H1 (cell line): ENCODE results near the gene LYZL4. TPM values are rescaled to one million over a fixed set of nuclear protein-coding genes. Genes with fewer than 3 reads are reported as not detected.

Experiments
- CTCF ChIA-PET: fragments of 300-600 bp; sonication (Branson Sonifier 250); formaldehyde crosslinking; loops from one replicate; lab custom pipeline; 2021; ENCODE audit not compliant: partially characterized antibody; lab: Charles Lee
- POLR2A ChIA-PET: fragments of 300-600 bp; sonication (Branson Sonifier 250); formaldehyde crosslinking; loops from one replicate; lab custom pipeline; 2021; ENCODE audit warnings: inconsistent platforms; ENCODE audit not compliant: partially characterized antibody; lab: Charles Lee
- DNase-seq, 2 experiments: peaks; one replicate each; pipeline versions ENCODE4 v3.0.0 to v3.0.0-alpha.2; 2010 to 2022; ENCODE audit warnings: low spot score in 2 of 2, low read depth in 1 of 2, mixed read lengths in 1 of 2
- FAIRE-seq: peaks from 2 replicates; lab custom pipeline; 2011; peaks lifted over from hg19 to GRCh38; lab: Jason Lieb, UNC
- H2AFZ ChIP-seq: 2 replicates; pipeline ENCODE4 v1.8.1; 2012; ENCODE audit warnings: low read length, inconsistent platforms
- H2AK5ac ChIP-seq: 2 replicates; pipeline ENCODE4 v1.6.1; 2013; ENCODE audit warnings: low read depth, low read length
- H2BK120ac ChIP-seq: replicated peaks from 2 replicates; pipeline ENCODE3; 2013; ENCODE audit warnings: low read depth, low read length, inconsistent platforms
- H2BK12ac ChIP-seq: 2 replicates; pipeline ENCODE4 v1.6.1; 2013; ENCODE audit warnings: low read depth, low read length
- H2BK15ac ChIP-seq: 2 replicates; pipeline ENCODE4 v1.6.1; 2013; ENCODE audit warnings: low read length
- H2BK20ac ChIP-seq: 2 replicates; pipeline ENCODE4 v1.6.1; 2013; ENCODE audit warnings: low read length
- H2BK5ac ChIP-seq: 2 replicates; pipeline ENCODE4 v1.6.1; 2013; ENCODE audit warnings: low read depth, low read length
- H3K14ac ChIP-seq: 2 replicates; pipeline ENCODE4 v1.6.1; 2013; ENCODE audit warnings: inconsistent platforms; ENCODE audit not compliant: insufficient read length
- H3K18ac ChIP-seq: 2 replicates; pipeline ENCODE4 v1.6.1; 2013; ENCODE audit warnings: low read length; ENCODE audit errors: extremely low read depth
- H3K23ac ChIP-seq: 2 replicates; pipeline ENCODE4 v1.6.1; 2013; ENCODE audit warnings: inconsistent platforms; ENCODE audit not compliant: insufficient read length
- H3K23me2 ChIP-seq: 2 replicates; pipeline ENCODE4 v1.6.1; 2013; ENCODE audit warnings: low read depth, low read length
- H3K27ac ChIP-seq: 2 replicates; pipeline ENCODE4 v1.6.1; 2011; ENCODE audit warnings: low read depth, low read length, inconsistent platforms
- H3K27me3 ChIP-seq, 4 experiments: replicated peaks in 1 of 4; 1 replicate in 1 of 4; 2 replicates in 3 of 4; pipeline versions ENCODE4 v1.6.1 to v1.8.1; 2011 to 2013; ENCODE audit warnings: low read length in 3 of 4, mild to moderate bottlenecking in 3 of 4, inconsistent platforms in 2 of 4, mixed read lengths in 2 of 4, moderate library complexity in 1 of 4; ENCODE audit not compliant: control insufficient read depth in 3 of 4, insufficient read depth in 3 of 4; ENCODE audit errors: extremely low read depth in 1 of 4
- H3K36me3 ChIP-seq, 4 experiments: 2 replicates each; pipeline versions ENCODE4 v1.6.1 to v1.8.1; 2011 to 2013; ENCODE audit warnings: mild to moderate bottlenecking in 4 of 4, low read length in 3 of 4, moderate library complexity in 2 of 4, control low read depth in 1 of 4, inconsistent platforms in 1 of 4; ENCODE audit not compliant: insufficient read depth in 4 of 4, control insufficient read depth in 2 of 4
- H3K4ac ChIP-seq: replicated peaks from 2 replicates; pipeline ENCODE3; 2013; ENCODE audit warnings: low read length, low read depth, mixed read lengths, inconsistent platforms; ENCODE audit not compliant: insufficient read length
- H3K4me1 ChIP-seq, 4 experiments: replicated peaks in 1 of 4; 1 replicate in 1 of 4; 2 replicates in 3 of 4; pipeline versions ENCODE4 v1.6.1 to v1.8.1; 2011 to 2013; ENCODE audit warnings: low read length in 3 of 4, inconsistent platforms in 2 of 4, mixed read lengths in 1 of 4; ENCODE audit not compliant: insufficient read depth in 4 of 4, control insufficient read depth in 3 of 4
- H3K4me2 ChIP-seq, 2 experiments: 2 replicates each; pipeline versions ENCODE4 v1.6.1 to v1.8.1; 2011 to 2013; ENCODE audit warnings: low read depth in 2 of 2, low read length in 2 of 2, control low read depth in 1 of 2, inconsistent platforms in 1 of 2, mild to moderate bottlenecking in 1 of 2; ENCODE audit not compliant: insufficient read depth in 1 of 2
- H3K4me3 ChIP-seq, 4 experiments: fragments of 200-600, 300-600 bp in 1 of 4; sonication (generic), shearing (Covaris generic), sonication (Bioruptor Twin) in 1 of 4; 2 replicates each; pipeline versions ENCODE4 v1.5.1 to v1.8.1; 2011 to 2016; ENCODE audit warnings: low read length in 4 of 4, low read depth in 3 of 4, control low read depth in 2 of 4, inconsistent platforms in 2 of 4, mild to moderate bottlenecking in 2 of 4, mixed read lengths in 1 of 4, moderate library complexity in 1 of 4; ENCODE audit not compliant: insufficient read depth in 2 of 4; ENCODE audit errors: extremely low read depth in 1 of 4
- H3K56ac ChIP-seq: replicated peaks from 2 replicates; pipeline ENCODE3; 2013; ENCODE audit warnings: low read depth, mild to moderate bottlenecking, mixed read lengths, low read length, inconsistent platforms; ENCODE audit not compliant: insufficient read length
- H3K79me1 ChIP-seq: 2 replicates; pipeline ENCODE4 v1.6.1; 2013; ENCODE audit warnings: low read depth, low read length, control low read depth
- H3K79me2 ChIP-seq, 2 experiments: 2 replicates each; pipeline versions ENCODE4 v1.6.1 to v1.8.1; 2012 to 2013; ENCODE audit warnings: low read length in 2 of 2, mild to moderate bottlenecking in 2 of 2, inconsistent platforms in 1 of 2; ENCODE audit not compliant: insufficient read depth in 2 of 2, control insufficient read depth in 1 of 2
- H3K9ac ChIP-seq, 4 experiments: replicated peaks in 1 of 4; 1 replicate in 1 of 4; 2 replicates in 3 of 4; pipeline versions ENCODE4 v1.6.1 to v1.8.1; 2011 to 2013; ENCODE audit warnings: low read depth in 3 of 4, low read length in 3 of 4, control low read depth in 2 of 4, mild to moderate bottlenecking in 2 of 4, moderate library complexity in 2 of 4, inconsistent platforms in 1 of 4; ENCODE audit errors: extremely low read depth in 1 of 4
- H3K9me3 ChIP-seq, 2 experiments: 2 replicates each; pipeline versions ENCODE4 v1.6.1 to v1.8.1; 2012 to 2013; ENCODE audit warnings: mild to moderate bottlenecking in 2 of 2, moderate library complexity in 2 of 2, control low read depth in 1 of 2, inconsistent platforms in 1 of 2, low read depth in 1 of 2, low read length in 1 of 2, mixed read lengths in 1 of 2; ENCODE audit not compliant: insufficient read depth in 2 of 2
- H4K20me1 ChIP-seq, 2 experiments: replicated peaks in 1 of 2; 2 replicates each; pipeline versions ENCODE3 to v1.8.1; 2011 to 2013; ENCODE audit warnings: inconsistent platforms in 2 of 2, low read length in 2 of 2, mild to moderate bottlenecking in 1 of 2; ENCODE audit not compliant: insufficient read depth in 2 of 2, control insufficient read depth in 1 of 2
- H4K5ac ChIP-seq: 2 replicates; pipeline ENCODE4 v1.6.1; 2013; ENCODE audit warnings: low read length, low read depth, mixed read lengths, inconsistent platforms; ENCODE audit not compliant: insufficient read length
- H4K8ac ChIP-seq: 2 replicates; pipeline ENCODE4 v1.8.0; 2013; ENCODE audit warnings: mild to moderate bottlenecking, moderate library complexity, low read length, inconsistent platforms; ENCODE audit not compliant: insufficient read depth; ENCODE audit errors: extremely low read depth
- H4K91ac ChIP-seq: replicated peaks from 2 replicates; pipeline ENCODE3; 2013; ENCODE audit warnings: low read length, mixed read lengths, inconsistent platforms; ENCODE audit not compliant: insufficient read length
- SP2 ChIP-seq: IDR thresholded peaks from 2 replicates; pipeline ENCODE4 v1.6.1; 2012; ENCODE audit warnings: mild to moderate bottlenecking, low read length, inconsistent platforms
- WGBS, 2 experiments: shearing (Covaris generic) in 1 of 2; methylation state at CpG; one replicate each; pipeline versions ENCODE4 v1.1.6 to v1.1.7; 2013 to 2015; ENCODE audit warnings: low lambda C conversion rate in 2 of 2, mixed read lengths in 2 of 2, inconsistent platforms in 1 of 2, low coverage in 1 of 2, missing lambda C conversion rate in 1 of 2; ENCODE audit not compliant: insufficient replicate concordance in 2 of 2, insufficient coverage in 1 of 2, insufficient read length in 1 of 2; ENCODE audit errors: extremely low coverage in 1 of 2, missing lambda C conversion rate in 1 of 2; 5-methylcytosine and 5-hydroxymethylcytosine counted together
- polyA plus RNA-seq, 7 experiments: library from polyadenylated mRNA; depleted of rRNA in 3 of 7; stranded (reverse) in 5 of 7; unstranded in 2 of 7; fragments of >200 nt in 5 of 7; fragments of 200-250 nt in 2 of 7; gene quantifications; 1 replicate in 5 of 7; 2 replicates in 1 of 7; 4 replicates in 1 of 7; pipeline versions ENCODE4 v1.2.1 to v1.2.3, GENCODE V29; 2011 to 2013; ENCODE audit warnings: missing spikeins in 2 of 7, mixed read lengths in 2 of 7
- total RNA-seq: library from RNA; stranded (reverse); fragmentation: NEBNext Ultra II Directional; extraction: Animal tissue kit (Norgen Biotek cat#: 25700); gene quantifications from 2 replicates; pipeline ENCODE4 v1.2.1, GENCODE V29; 2021

Gene LYZL4
- total and polyA plus RNA-seq, 2 of the 8 experiments (the other 6 are each of a cell fraction or from before 2014, with no cell fraction given) = not detected

DNA sequence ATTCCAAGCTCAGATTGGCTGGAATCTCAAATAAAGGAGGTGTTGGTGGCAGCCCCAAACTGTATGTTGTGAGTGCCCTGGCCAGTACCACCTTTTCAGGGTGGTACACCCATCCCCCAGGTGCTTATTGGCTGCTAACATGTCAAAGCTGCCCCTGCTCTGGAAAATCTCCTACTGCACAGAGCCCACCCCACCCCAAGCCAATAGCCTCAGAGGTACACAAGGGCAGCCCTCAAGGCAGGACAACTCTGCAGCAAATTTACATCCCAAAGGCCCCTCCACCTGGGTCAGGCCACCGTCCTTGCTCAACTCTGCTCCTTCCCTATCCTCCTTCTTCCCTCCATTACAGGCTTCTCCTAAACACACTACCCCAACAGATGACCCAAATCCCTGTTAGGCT, 37.1 kb upstream of the LYZL4 start:
- no peak overlapping the region for H2AFZ ChIP-seq
- 50% methylated on average over 1 of the region's 1 CpG; no CpG with 5 or more reads in 1 of the 2 experiments for WGBS, 2 experiments
- no peak overlapping the region for H3K56ac ChIP-seq
- H3K4ac ChIP-seq = no peak overlapping the region
- 0 out of 4 replicates have a peak, but pooled peaks cover 0 to 3% of the 10 kb centered on the region in 2 experiments for H3K79me2 ChIP-seq
- no peak for DNase-seq
- H3K9me3 ChIP-seq = peaks cover 0 to 3% of the 10 kb centered on the region in 2 experiments; a peak in 1 of 4 replicates
- H2AK5ac ChIP-seq = no peak overlapping the region
- H3K23me2 ChIP-seq = no peaks in the 10 kb centered on the region
- no peaks in the 10 kb centered on the region for H4K20me1 ChIP-seq
- ChIA-PET POLR2A (no interaction called here), CTCF (interaction anchor here (0.6 to 2.2 kb wide), 6 partner anchors 78 to 260 kb away, joined by 3 to 8 read pairs (median 4); no protein-coding TSS in a partner anchor)
- H4K8ac ChIP-seq = no peak overlapping the region
- no peak overlapping the region for H3K14ac ChIP-seq
- H3K9ac ChIP-seq = no peak overlapping the region
- H2BK15ac ChIP-seq = no peak overlapping the region
- H3K27ac ChIP-seq = no peak overlapping the region
- no peak overlapping the region for H4K91ac ChIP-seq
- H3K4me1 ChIP-seq = peaks cover 4 to 20% (median 13%) of the 10 kb centered on the region in 4 experiments; a peak in 6 of 7 replicates
- no peaks in the 10 kb centered on the region for H3K27me3 ChIP-seq
- peak overlapping the region; percentile 8; the same call in 1 of the 2 replicates for H2BK5ac ChIP-seq
- H3K23ac ChIP-seq = no peak overlapping the region
- H3K4me2 ChIP-seq = no peak overlapping the region
- no peak overlapping the region for H2BK120ac ChIP-seq
- H2BK12ac ChIP-seq = peak overlapping the region; percentile 33; the same call in 1 of the 2 replicates
- no peak overlapping the region for H3K4me3 ChIP-seq
- FAIRE-seq = no peak
- no peak overlapping the region for H3K18ac ChIP-seq
- no peaks in the 10 kb centered on the region for H3K36me3 ChIP-seq
- H3K79me1 ChIP-seq = no peaks in the 10 kb centered on the region
- peak overlapping the region; percentile 77; the same call in 1 of the 2 replicates for H2BK20ac ChIP-seq
- no peak overlapping the region for H4K5ac ChIP-seq
- TF ChIP-seq SP2 = no peak
